Measurements from ENCODE around the gene C11orf16.
"Not testable (repeated sequence)": the region's sequence is repeated elsewhere in the genome, so short reads cannot be mapped to it uniquely, and the experiment has no call there.

The C11orf16 gene

GRCh38 chr11:8891185-8891584 lies 41.6 kb downstream of the C11orf16 start:
- H3K27me3 Mint-ChIP-seq; H3K4me1 Mint-ChIP-seq (ENCODE audit: low read depth); H3K27ac Mint-ChIP-seq; intact Hi-C loops (cut with micrococcal nuclease); H3K36me3 Mint-ChIP-seq (ENCODE audit: low read depth); H3K4me3 Mint-ChIP-seq; H3K9me3 Mint-ChIP-seq: not testable (repeated sequence)

GRCh38 chr11:8886322-8886721 lies 46.4 kb downstream of the C11orf16 start:
- intact Hi-C loops (cut with micrococcal nuclease): no loop called here
- H3K27me3 Mint-ChIP-seq: peaks cover 2% of the 10 kb centered on the region
- H3K9me3 Mint-ChIP-seq: no peaks in the 10 kb centered on the region
- no peak overlapping the region for H3K4me3 Mint-ChIP-seq
- no peak overlapping the region for H3K27ac Mint-ChIP-seq
- no peaks in the 10 kb centered on the region for H3K4me1 Mint-ChIP-seq (ENCODE audit: low read depth)
- no peaks in the 10 kb centered on the region for H3K36me3 Mint-ChIP-seq (ENCODE audit: low read depth)

GRCh38 chr11:8881585-8881984 lies 51.2 kb downstream of the C11orf16 start:
- H3K4me3 Mint-ChIP-seq; H3K27ac Mint-ChIP-seq; H3K9me3 Mint-ChIP-seq; H3K4me1 Mint-ChIP-seq (ENCODE audit: low read depth); H3K36me3 Mint-ChIP-seq (ENCODE audit: low read depth); intact Hi-C loops (cut with micrococcal nuclease); H3K27me3 Mint-ChIP-seq: not testable (repeated sequence)

GRCh38 chr11:8878771-8879170 lies 54.0 kb downstream of the C11orf16 start:
- intact Hi-C loops (cut with micrococcal nuclease): no loop called here
- H3K27ac Mint-ChIP-seq: no peak overlapping the region
- peaks cover 11% of the 10 kb centered on the region for H3K4me1 Mint-ChIP-seq (ENCODE audit: low read depth)
- H3K27me3 Mint-ChIP-seq: peaks cover 11% of the 10 kb centered on the region
- H3K9me3 Mint-ChIP-seq: no peaks in the 10 kb centered on the region
- H3K36me3 Mint-ChIP-seq (ENCODE audit: low read depth): no peaks in the 10 kb centered on the region
- no peak overlapping the region for H3K4me3 Mint-ChIP-seq

GRCh38 chr11:8873741-8874405 lies 58.9 kb downstream of the C11orf16 start:
- Mint-ChIP-seq H3K36me3 (ENCODE audit: low read depth) (no peaks in the 10 kb centered on the region), H3K27me3 (peaks cover 40% of the 10 kb centered on the region), H3K4me1 (ENCODE audit: low read depth) (peaks cover 15% of the 10 kb centered on the region), H3K9me3 (no peaks in the 10 kb centered on the region), H3K4me3 (no peak overlapping the region), H3K27ac (no peak overlapping the region)
- intact Hi-C loops (cut with micrococcal nuclease): no loop called here

GRCh38 chr11:8871962-8872361 lies 60.8 kb downstream of the C11orf16 start:
- Mint-ChIP-seq H3K4me3 (no peak overlapping the region), H3K27ac (no peak overlapping the region), H3K36me3 (ENCODE audit: low read depth) (no peaks in the 10 kb centered on the region), H3K9me3 (no peaks in the 10 kb centered on the region), H3K27me3 (peaks cover 46% of the 10 kb centered on the region), H3K4me1 (ENCODE audit: low read depth) (peaks cover 15% of the 10 kb centered on the region)
- intact Hi-C loops (cut with micrococcal nuclease): no loop called here

GRCh38 chr11:8871171-8871775 lies 61.5 kb downstream of the C11orf16 start:
- intact Hi-C loops (cut with micrococcal nuclease): no loop called here
- peaks cover 49% of the 10 kb centered on the region for H3K27me3 Mint-ChIP-seq
- no peaks in the 10 kb centered on the region for H3K36me3 Mint-ChIP-seq (ENCODE audit: low read depth)

GRCh38 chr11:8870411-8871170 lies 62.2 kb downstream of the C11orf16 start:
- Mint-ChIP-seq H3K9me3 (no peaks in the 10 kb centered on the region), H3K27ac (no peak overlapping the region), H3K4me1 (ENCODE audit: low read depth) (peaks cover 15% of the 10 kb centered on the region), H3K36me3 (ENCODE audit: low read depth) (no peaks in the 10 kb centered on the region), H3K4me3 (peak overlapping the region; percentile 72), H3K27me3 (peaks cover 49% of the 10 kb centered on the region)
- intact Hi-C loops (cut with micrococcal nuclease): no loop called here

More at GRCh38 chr11:8871171-8871775, 61.5 kb downstream of the C11orf16 start:
- peaks cover 15% of the 10 kb centered on the region for H3K4me1 Mint-ChIP-seq (ENCODE audit: low read depth)
- peak overlapping the region; percentile 69 for H3K4me3 Mint-ChIP-seq
- H3K27ac Mint-ChIP-seq: no peak overlapping the region
- H3K9me3 Mint-ChIP-seq: no peaks in the 10 kb centered on the region

Data from dendritic cell treated with granulocyte-macrophage colony-stimulating factor and Interleukin-4, amounts not matched to agents 40 ng/mL and 50 ng/mL, for 4 days (primary cell).